HG03039 (cell line): ENCODE data around the gene VPS26C.
"Not testable (repeated sequence)": the region's sequence is repeated elsewhere in the genome, so short reads cannot be mapped to it uniquely, and the experiment has no call there.

Source experiments
- ATAC-seq: cut with Tn5 transposase; IDR thresholded peaks from one replicate; pipeline ENCODE4 v1.9.1; 2021; ENCODE audit warnings: mild to moderate bottlenecking, moderate library complexity; ENCODE audit not compliant: unreplicated experiment

The VPS26C gene

GRCh38 chr21:37231671-37232070, 35.5 kb downstream of the VPS26C start:
- no peak for ATAC-seq

- ATAC-seq: no peak
Measured at GRCh38 chr21:37231249-37231645, 35.9 kb downstream of the VPS26C start.

- ATAC-seq: no peak
Measured at GRCh38 chr21:37230632-37231248, 36.4 kb downstream of the VPS26C start.

- no peak for ATAC-seq
Measured at GRCh38 chr21:37228003-37228400, 39.1 kb downstream of the VPS26C start.

- ATAC-seq: no peak
Measured at GRCh38 chr21:37227071-37228002, 39.8 kb downstream of the VPS26C start.

GRCh38 chr21:37226041-37226920, 40.9 kb downstream of the VPS26C start:
- ATAC-seq: no peak

GRCh38 chr21:37224861-37225839, 42.0 kb downstream of the VPS26C start:
- ATAC-seq: no peak

GRCh38 chr21:37223804-37224345, 43.3 kb downstream of the VPS26C start:
- no peak for ATAC-seq

GRCh38 chr21:37222248-37222647, 44.9 kb downstream of the VPS26C start:
- ATAC-seq: not testable (repeated sequence)

GRCh38 chr21:37220981-37221664, 46.0 kb downstream of the VPS26C start:
- peak; percentile 88 for ATAC-seq

- peak; percentile 31 for ATAC-seq
Measured at GRCh38 chr21:37220433-37220980, 46.6 kb downstream of the VPS26C start.

- no peak for ATAC-seq
Measured at GRCh38 chr21:37219761-37220432, 47.2 kb downstream of the VPS26C start.

- no peak for ATAC-seq
Measured at GRCh38 chr21:37214952-37215351, 52.2 kb downstream of the VPS26C start.

- ATAC-seq: no peak
Measured at GRCh38 chr21:37210799-37211198, 56.3 kb downstream of the VPS26C start.

GRCh38 chr21:37210130-37210529, 57.0 kb downstream of the VPS26C start:
- ATAC-seq: no peak

GRCh38 chr21:37208741-37209225, 58.4 kb downstream of the VPS26C start:
- ATAC-seq: peak; percentile 25

- ATAC-seq: peak; percentile 50
Measured at GRCh38 chr21:37208056-37208721, 58.9 kb downstream of the VPS26C start.
